ENCODE measurements around the gene ECSCR. TPM values are rescaled to one million over a fixed set of nuclear protein-coding genes. Genes with fewer than 3 reads are reported as not detected.
"Not testable (repeated sequence)": the region's sequence is repeated elsewhere in the genome, so short reads cannot be mapped to it uniquely, and the experiment has no call there.

The ECSCR gene
- total RNA-seq, 1 donor = not detected

DNA sequence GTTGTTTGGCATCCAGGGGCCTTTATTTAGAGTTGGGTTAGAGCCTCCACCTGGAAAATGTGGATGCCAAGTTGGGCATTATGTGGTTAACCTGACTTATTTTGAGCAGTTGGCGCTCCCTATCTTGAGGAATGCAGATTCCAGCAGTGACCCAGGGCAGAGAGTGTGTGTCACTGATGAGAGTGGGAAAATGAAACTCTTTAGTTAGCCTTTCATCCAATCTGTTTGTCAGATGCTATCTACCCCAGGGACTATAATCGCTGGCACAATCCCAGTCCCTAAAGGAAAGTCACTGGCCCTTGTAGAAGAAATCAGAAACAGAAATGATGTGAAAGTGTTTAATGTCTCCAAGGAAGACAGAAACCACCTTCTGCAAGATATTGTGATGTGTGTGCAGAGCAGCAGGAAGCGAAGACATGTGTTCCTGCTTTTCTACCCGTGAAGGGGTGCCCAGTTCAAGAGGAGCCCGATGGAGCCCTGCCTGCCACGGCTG, 30.2 kb upstream of the ECSCR start:
- TF ChIP-seq, protein P1, sequence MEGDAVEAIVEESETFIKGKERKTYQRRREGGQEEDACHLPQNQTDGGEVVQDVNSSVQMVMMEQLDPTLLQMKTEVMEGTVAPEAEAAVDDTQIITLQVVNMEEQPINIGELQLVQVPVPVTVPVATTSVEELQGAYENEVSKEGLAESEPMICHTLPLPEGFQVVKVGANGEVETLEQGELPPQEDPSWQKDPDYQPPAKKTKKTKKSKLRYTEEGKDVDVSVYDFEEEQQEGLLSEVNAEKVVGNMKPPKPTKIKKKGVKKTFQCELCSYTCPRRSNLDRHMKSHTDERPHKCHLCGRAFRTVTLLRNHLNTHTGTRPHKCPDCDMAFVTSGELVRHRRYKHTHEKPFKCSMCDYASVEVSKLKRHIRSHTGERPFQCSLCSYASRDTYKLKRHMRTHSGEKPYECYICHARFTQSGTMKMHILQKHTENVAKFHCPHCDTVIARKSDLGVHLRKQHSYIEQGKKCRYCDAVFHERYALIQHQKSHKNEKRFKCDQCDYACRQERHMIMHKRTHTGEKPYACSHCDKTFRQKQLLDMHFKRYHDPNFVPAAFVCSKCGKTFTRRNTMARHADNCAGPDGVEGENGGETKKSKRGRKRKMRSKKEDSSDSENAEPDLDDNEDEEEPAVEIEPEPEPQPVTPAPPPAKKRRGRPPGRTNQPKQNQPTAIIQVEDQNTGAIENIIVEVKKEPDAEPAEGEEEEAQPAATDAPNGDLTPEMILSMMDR (IDR thresholded peaks at IDR 0.05; ENCODE audit: insufficient read depth, low read depth, low read length) = no peak
- H3K4me3 ChIP-seq (ENCODE audit: low read depth, low read length) = no peak overlapping the region
- DNase-seq (ENCODE audit: low read depth) = peak; percentile 66

DNA sequence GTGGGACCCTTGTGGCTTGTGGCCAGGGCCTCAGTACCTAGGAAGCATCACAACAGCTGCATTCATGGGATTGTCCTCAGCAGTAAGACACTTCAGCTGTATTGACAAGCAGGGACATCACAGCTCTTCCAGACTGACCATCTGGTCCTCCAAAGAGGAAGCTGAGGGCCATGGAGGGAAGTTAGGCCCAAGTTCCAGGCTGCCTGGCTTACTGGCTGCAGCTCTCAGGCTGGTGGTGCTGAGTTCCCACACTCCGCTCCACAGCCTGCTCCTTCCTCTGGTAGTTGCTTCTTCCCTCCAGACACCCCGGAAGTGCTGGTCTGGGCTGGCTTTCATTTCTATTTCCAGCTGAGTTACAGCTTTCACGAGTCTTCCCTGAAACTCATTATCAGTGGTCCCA, 25.7 kb upstream of the ECSCR start:
- no peak overlapping the region for H3K4me3 ChIP-seq (ENCODE audit: low read depth, low read length)
- no peak for DNase-seq (ENCODE audit: low read depth)
- TF ChIP-seq, protein P1 (IDR thresholded peaks at IDR 0.05; ENCODE audit: insufficient read depth, low read depth, low read length) = no peak

DNA sequence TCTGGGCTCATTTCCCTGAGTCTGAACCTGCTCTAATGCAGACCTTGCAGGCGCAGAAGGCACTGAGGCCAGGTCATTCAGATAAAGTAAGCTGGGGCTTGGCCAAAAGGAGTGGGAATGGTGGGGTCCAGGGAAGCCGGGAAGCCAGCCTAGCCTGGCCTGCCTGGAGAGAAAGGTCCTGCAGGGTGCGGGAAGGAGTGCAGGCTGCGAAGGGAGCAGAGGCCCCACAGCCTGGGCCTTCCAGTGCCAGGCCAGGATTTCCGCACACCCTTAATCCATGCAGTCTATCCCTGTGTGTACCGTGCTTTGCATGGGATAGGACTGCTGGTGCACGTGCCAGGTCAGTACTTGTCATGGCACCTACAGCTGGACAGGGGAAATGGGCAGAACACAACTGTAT, 23.7 kb upstream of the ECSCR start:
- DNase-seq (ENCODE audit: low read depth) = no peak
- TF ChIP-seq, protein P1 (IDR thresholded peaks at IDR 0.05; ENCODE audit: insufficient read depth, low read depth, low read length) = no peak
- no peak overlapping the region for H3K4me3 ChIP-seq (ENCODE audit: low read depth, low read length)

DNA sequence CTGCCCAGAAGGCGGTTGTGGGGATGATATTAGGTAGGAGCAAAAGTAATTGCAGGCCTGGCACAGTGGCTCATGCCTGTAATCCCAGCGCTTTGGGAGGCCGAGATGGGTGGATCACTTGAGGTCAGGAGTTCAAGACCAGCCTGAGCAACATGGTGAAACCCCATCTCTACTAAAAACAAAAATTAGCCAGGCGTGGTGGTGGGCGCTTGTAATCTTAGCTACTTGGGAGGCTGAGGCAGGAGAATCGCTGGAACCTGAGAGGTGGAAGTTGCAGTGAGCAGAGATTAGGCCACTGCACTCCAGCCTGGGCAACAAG, 20.3 kb upstream of the ECSCR start:
- H3K4me3 ChIP-seq (ENCODE audit: low read depth, low read length); DNase-seq (ENCODE audit: low read depth): not testable (repeated sequence)

DNA sequence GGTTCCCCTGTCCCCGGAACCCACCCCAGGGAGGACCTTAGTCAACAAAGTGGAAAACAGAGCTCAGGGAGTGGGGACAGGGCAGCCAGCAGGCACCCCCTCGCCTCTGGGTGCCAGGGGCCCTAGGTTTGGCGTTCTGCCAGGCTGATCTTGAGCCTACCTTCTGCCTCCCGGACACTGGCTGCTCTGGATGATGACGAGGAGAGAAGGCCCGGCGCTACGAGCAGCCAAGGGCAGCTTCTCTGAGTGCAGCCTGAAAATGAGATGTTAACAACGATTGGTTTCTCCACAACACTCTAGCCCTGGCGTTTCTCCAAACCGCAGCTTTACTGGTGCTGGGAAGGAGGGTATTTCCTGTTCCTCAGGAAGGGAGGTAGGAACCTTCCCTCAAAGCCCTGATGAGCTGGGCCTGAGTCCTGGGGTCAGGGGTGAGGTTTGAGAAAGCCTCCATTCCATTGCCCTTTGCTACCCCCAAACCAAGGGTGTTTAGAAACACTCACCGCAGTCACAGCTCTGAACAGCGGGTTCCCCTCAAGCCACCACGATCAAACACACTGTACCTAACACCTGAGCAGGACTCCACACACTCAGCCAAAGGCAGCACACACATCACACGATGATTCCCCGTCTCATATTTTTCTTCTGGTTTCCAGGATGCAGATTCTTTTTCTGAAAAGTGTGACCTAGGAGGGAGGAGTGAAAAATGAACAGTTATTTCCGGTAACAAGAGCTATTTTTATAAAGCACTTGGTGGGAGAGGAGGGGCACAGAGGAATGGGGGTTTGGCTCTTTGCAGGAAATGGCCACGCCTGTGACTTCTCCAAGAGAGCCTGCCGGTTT, 19.7 kb upstream of the ECSCR start, which contains the start of gene STING1:
Gene STING1, minus strand, starts transcription at position 709 of the 840 bp plus-strand sequence. CDS start 1,054 bp downstream, outside the sequence.
- peak within 1 kb of the TSS; percentile 54 for H3K4me3 ChIP-seq (ENCODE audit: low read depth, low read length)
- DNase-seq (ENCODE audit: low read depth) = peak; percentile 99
- TF ChIP-seq, protein P1 (IDR thresholded peaks at IDR 0.05; ENCODE audit: insufficient read depth, low read depth, low read length) = no peak

DNA sequence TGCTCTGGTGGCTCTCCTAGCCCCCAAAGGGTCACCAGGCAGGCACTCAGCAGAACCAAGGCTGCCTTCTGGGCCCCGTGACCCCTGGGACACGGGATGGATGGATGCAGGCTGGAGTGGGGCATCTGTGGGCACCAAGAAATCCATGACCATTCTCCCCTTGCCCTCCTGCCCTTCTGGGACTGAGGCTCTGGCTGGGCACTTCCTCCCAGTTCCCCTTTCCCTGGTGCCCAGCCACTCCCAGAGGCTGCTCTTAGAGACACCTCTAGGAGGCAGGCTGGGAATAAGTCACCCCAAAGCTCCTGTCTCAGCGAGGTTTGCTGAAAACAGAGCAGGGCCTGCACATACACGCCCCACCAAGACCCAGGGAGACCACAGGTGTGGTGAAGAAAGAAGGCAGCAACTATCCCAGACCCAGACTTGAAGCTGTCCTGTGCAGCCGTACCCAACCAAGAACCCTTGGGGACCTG, 19.1 kb upstream of the ECSCR start:
- DNase-seq (ENCODE audit: low read depth) = peak; percentile 40
- TF ChIP-seq, protein P1 (IDR thresholded peaks at IDR 0.05; ENCODE audit: insufficient read depth, low read depth, low read length) = peak; percentile 34
- peak overlapping the region; percentile 54 for H3K4me3 ChIP-seq (ENCODE audit: low read depth, low read length)

DNA sequence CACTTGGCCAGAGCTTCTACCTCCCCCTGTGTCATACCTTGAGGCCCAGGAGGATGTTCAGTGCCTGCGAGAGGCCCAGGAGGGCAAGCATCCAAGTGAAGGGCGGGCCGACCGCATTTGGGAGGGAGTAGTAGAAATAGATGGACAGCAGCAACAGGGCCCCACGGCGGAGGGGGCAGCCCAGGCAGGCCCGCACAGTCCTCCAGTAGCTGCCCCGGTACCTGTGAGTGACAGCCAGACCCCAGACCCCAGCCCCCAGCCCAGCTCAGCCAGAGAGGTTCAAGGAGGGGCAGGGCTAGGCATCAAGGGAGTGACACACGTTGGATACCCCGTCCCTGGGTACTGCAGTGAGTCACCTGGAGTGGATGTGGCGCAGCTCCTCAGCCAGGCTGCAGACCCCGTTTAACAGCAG, 18.6 kb upstream of the ECSCR start:
- DNase-seq (ENCODE audit: low read depth) = no peak
- peak overlapping the region; percentile 54 for H3K4me3 ChIP-seq (ENCODE audit: low read depth, low read length)
- TF ChIP-seq, protein P1 (IDR thresholded peaks at IDR 0.05; ENCODE audit: insufficient read depth, low read depth, low read length) = no peak

DNA sequence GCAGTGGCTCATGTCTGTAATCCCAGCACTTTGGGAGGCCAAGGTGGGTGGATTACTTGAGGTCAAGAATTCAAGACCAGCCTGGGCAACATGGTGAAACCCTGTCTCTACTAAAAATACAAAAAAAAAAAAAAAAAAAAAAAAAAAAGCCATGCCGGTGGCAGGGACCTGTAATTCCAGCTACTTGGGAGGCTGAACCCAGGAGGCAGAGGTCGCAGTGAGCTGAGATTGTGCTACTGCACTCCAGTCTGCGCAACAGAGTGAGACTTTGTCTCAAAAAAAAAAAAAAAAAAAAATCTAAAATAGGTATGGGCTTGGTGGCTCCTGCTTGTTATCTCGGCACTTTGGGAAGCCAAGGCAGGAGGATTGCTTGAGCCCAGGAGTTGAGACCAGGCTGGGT, 17.2 kb upstream of the ECSCR start:
- not testable (repeated sequence) for DNase-seq (ENCODE audit: low read depth); H3K4me3 ChIP-seq (ENCODE audit: low read depth, low read length)

DNA sequence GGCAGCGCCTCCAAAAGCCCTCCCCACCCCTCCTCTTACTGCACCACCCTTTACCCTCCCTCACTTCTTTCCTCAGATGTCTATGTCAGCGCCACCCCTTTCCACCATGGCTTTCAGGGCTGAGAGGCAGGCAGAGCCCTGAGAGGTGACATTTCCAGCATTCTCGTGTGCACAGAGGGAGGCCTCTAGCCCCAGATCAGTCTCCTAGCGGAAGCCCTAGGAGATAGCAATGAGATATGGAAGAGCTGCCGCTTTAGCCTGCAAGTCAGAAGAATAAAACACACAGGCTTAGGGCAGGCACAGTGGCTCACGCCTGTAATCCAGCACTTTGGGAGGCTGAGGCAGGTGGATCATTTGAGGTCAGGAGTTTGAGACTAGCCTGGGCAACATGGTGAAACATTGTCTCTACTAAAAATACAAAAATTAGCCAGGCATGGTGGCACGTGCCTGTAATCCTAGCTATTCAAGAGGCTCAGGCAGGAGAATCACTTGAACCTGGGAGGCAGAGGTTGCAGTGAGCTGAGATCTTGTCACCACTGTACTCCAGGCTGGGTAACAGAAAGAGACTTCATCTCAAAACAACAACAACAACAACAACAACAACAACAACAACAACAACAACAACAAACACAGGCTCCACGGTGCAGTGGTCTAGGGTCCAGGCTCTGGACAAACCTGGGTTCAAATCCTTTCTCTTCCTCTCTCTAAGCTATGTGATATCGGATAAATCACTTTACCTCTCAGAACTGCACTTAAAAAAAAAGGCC, 16.3 kb upstream of the ECSCR start:
- not testable (repeated sequence) for DNase-seq (ENCODE audit: low read depth); H3K4me3 ChIP-seq (ENCODE audit: low read depth, low read length)

Measured in fibroblast of villous mesenchyme (primary cell).